Occipital lobe (tissue), 2 donors: ENCODE data around the gene DENND5B. TPM values are rescaled to one million over a fixed set of nuclear protein-coding genes. Genes with fewer than 3 reads are reported as not detected.
"Not testable (repeated sequence)": the region's sequence is repeated elsewhere in the genome, so short reads cannot be mapped to it uniquely, and the experiment has no call there.

Source experiments
- DNase-seq: peaks from one replicate; lab custom pipeline; 2025; lab: John Stamatoyannopoulos, UW
- total RNA-seq: library from RNA; depleted of rRNA; stranded (reverse); fragments of >200 nt; gene quantifications from one replicate; pipeline ENCODE4 v1.2.3, GENCODE V29; 2014

The DENND5B gene
- total RNA-seq = 57.1 TPM

DNA sequence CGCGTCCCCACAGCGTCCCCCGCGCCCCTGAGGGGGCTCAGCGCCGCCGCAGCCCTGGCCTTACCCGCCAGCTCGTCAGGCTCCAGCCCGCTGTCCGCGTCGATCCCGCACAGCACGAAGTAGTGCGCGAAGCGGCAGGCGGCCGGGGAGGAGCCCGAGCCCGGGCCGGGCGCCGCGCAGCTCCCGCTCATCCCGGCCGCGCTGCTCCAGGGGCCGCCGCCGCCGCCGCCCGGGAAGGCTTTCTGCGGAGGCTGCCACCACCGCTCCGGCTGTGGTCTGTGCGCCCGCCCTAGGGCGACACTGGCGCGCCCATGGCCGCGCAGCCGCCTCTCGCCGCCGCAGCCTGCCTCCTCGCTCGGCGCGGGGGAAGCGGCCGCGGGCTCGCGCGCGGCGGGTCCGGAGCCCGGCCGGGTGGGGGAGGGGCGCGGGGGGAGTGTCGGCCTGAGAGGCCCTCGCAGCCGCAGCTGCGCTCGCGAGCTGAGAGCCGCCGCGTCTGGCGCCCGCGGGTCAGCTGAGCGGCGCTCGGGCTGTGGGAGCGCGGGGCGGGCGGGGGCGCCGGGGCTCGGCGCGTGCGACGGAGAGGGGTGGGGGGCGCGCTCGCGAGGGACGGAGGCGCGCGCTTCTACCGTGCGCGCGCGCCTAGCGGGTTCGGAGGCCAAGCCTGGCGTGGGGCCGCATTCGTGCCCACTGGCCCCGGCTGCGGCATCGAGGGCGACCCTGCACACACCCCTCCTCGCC, at the start of gene DENND5B:
DENND5B (minus strand) TSS at position 495 of the 738 bp plus-strand sequence; CDS start at position 191, 304 bp downstream.
- DNase-seq = peak; percentile 73

DNA sequence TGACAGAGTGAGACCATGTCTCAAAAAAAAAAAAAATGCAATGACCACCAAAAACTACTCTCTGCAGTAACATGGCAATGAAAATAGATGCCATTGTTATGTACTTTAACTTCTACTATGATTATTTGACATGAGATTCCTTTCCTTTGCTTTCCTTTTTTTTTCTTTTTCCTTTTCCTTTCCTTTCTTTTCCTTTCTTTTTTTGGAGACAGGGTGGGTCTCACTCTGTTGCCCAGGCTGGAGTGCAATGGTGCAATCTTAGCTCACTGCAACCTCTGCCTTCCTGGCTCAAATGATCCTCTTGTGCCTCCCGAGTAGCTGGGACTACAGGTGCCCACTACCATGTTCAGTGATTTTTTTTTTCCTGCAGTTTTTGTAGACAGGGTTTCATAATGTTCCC, 43.7 kb upstream of the DENND5B start:
- DNase-seq = no peak

DNA sequence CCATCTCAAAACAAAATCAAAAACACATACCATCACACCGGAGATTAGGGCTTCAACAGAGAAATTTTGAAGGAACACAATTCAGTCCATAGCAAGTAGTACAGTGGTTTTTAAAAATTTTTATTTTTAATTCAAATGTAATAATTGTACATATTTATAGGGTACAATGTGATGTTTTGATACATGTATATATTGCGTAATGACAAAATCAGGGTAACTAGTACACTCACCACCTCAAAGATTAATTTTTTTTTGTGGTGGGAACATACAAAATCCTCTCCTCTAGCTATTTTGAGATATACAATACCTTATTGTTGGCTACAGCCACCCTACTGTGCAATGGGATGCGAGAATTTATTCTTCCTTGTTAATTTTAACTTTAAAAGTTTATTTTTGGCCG, 42.5 kb upstream of the DENND5B start:
- no peak for DNase-seq

DNA sequence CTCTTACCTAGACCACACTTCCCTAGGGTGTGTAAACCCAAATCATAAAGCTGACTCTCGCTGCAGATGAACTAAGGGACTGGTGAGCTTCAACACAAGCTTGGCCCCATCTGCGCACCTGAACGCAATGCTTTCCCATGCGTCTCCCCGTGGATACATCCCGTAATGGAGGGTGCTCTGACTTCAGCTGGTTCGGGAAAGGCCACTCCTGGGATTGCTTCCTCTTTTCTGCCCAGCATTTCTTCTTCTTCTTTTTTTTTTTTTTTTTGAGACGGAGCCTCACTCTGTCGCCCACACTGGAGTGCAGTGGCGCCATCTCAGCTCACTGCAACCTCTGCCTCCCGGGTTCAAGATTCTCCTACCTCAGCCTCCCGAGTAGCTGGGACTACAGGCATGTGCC, 40.9 kb upstream of the DENND5B start:
- no peak for DNase-seq

DNA sequence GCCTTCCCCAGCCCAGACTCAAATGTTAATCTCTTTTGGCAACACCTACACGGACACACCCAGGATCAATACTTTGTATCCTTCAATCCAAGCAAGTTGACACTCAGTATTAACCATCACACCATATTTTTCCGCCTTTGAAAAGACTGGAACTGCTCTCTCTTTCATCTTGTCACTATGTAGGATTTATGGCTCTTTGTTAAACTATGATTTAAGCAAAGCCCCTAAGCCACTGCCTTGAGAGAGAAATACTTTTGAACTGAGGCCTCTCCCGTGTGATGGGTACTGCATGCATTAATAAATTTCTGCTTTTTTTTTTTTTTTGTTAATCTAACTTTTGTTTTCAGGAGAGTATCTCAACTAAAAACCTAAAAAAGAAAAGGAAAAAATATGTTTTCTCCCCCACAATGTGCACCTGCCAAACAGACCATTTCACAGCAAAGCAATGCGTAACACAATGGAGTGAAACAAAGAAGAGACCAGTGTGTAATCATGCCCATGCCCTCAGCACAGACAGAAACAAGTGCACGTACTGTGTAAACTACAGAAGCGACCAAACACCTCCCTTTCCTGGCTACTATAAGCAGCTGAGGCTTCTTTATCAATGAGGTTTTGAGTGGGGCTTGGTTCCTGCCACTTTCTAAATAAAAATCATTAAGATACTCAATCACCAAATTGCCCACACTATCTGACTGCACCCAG, 40.2 kb upstream of the DENND5B start:
- no peak for DNase-seq

DNA sequence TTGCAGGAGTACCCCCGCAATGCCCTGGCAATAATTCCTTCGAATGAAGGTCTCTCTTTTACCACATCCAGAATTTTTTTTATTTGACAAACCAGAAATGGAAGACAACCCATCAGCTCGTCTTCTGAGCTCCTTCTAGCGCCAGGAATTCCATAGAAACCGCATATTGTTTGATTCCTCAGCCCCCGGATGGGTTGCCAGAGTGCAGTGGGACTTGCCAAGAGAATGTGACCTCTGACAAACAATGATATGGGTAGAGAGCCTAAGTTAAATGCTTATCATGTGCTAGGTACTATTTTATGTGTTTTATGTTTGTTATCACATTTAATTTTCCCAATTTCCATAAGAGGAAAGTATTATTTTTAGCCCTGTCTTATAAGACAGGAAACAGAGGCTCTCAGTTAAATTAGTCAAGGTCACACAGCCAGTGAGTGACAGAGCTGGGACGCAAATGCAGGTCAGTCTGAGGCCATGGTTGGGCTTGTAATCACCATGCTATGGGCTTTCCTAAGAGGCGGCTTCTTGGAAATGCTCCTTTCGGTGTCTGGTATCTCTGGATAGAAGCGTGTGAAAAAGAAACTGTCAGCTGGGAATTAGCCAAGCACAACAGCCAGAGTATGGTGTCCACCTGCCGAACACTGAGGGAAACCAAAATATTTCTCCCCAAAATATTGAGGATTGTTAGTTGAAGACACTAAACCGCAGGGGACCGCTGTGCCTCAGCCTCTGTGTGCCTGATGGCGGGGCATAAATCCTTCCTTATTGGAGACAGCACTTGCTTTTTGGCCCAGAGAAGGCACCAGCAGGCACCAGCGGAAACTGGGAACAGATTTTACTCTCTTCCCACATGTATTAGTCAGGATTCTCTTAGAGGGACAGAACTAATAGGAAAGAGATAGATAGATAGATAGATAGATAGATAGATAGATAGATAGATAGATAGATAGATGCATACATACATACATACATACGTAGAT, 39.1 kb upstream of the DENND5B start:
- no peak for DNase-seq

DNA sequence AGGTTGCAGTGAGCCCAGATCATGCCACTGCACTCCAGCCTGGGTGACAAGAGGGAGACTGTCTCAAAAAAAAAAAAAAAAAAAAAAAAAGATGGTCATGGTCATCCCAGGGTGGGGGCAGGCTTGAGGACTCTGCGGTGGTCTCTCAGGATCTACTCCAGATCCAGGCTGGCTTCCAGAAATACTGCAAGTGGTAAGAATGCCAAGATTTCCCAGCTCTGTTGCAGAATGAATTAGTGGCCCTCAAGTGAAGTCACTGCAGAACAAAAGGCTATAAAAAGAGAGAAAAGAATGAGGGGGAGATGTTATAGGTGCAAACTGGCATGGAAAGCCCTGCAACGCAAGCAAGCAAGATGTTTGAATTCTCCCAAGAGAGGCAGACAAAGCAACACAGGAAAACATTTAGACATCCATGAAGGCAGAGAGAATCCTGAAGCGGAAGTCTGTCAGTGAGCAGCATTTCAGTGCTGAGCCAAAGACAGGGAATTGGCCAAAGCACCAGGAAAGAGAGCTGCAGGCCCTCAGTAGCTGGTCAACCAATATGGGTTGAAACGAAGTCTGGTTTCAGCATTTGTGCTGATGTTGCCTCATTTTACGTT, 36.6 kb upstream of the DENND5B start:
- DNase-seq = no peak

DNA sequence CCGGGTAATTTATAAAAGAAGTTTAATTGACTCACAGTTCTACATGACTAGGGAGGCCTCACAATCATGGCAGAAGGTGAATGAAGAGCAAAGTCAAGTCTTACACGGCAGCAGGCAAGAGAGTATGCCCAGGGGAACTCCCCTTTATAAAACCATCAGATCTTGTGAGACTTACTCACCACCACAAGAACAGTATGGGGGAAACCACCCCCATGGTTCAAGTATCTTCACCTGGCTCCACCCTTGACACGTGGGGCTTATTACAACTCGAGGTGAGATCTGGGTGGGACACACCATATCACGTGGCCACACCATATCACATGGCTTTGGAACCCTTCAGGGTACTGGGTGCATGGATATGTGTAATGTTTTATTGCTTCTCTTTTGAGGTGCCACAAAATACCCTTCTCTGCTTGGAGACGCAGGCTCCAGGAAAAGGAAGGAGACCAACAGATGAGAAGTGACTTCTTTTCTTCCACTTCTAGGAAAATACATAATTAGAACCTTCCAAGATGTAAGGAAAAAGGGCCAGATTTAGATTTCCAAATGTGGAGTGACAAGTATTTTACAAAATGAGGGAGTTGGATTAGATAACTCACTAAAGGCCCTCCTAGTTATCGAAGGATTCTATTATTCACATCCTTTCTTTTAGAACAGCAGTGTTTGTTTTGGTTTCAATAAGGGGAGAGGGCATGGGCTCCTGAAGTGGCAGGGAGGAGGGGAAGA, 35.5 kb upstream of the DENND5B start:
- no peak for DNase-seq

DNA sequence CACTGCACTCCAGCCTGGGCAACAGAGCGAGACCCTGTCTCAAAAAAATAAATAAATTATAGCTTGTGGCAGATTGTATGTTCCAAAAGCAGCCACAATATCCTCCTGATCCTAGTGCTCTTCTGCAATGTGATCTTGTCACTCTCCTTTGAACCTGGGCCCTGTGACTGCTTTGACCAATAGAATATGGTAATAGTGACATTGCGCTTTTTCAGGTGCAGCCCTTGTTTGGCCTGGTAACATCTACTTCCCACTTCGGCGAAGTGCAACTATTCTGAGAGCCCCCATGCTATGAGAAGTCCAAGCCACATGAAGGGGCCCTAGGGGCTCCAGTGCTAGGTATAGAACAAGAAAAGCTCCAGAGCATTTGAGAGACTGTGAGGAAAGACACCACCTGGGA, 31.1 kb upstream of the DENND5B start:
- DNase-seq = no peak

DNA sequence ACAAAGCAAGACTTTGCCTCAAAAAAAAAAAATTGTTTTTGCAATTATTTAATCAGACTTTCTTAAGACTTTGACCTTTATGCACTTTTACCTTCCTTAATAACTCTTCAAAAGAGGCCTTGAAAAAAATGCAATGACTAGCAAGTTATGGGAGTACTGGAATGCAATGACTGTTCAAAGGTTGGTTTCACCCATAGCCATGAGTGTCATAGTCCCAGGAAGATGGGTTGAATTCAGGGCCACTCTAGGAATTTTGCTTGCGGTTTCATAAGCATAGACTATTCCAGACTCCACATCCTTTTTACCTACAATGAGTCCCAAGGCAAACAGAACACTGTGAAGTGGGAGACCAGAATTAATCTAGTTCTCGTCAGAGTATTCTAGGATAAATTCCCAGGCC, 29.4 kb upstream of the DENND5B start:
- no peak for DNase-seq

DNA sequence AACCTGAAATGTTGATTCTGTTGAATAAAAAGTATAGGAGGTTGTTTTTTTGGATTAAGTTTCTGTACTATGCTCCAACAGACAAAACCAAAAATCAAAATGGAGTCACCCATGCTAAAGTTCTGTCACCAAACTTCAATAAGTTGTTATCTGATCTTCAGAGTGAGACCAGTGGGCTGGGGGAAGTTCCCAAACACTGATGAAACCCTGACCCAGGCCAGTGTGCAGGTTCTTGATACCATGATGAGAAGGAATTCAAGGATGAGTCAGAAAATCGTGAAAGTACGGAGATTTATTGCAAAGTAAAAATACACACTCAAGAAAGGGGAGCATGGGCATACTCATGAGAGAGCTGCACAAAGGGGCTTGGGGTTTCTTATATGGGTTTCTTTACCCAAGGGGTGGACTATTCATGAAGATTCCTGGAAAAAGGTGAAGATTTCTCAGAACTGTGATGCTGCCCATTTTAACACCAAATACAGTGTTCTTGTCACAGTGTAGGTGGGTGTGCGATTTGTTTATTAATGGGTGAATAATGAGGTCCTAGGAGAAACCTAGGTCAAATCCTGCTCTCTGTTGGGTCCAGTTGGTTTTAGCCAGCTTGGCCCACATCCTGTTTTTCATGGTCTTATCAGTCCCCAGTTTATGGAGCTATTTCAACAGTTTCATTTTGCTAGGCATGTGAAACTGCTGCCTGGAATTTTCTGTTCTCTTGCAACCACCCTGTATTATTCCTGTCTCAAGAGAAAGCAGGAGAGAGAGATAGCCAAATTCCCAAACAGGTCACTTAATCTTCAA, 27.5 kb upstream of the DENND5B start:
- no peak for DNase-seq

DNA sequence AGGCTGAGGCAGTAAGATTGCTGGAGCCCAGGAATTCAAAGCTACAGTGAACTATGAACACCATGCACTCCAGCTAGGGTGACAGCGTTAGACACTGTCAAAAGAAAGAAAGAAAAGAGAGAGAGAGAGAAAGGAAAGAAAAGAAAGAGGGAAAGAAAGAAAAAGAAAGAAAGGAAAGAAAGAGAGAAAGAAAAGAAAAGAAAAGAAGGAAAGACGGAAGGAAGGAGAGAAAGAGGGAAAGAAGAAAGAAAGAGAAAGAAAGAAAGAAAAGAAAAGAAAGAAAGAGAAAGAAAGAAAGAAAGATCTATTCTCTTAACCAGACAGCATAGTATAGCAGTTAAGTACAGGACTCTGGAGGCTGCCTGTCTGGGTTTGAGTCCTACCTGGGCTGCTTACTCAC, 21.9 kb upstream of the DENND5B start:
- DNase-seq = no peak

DNA sequence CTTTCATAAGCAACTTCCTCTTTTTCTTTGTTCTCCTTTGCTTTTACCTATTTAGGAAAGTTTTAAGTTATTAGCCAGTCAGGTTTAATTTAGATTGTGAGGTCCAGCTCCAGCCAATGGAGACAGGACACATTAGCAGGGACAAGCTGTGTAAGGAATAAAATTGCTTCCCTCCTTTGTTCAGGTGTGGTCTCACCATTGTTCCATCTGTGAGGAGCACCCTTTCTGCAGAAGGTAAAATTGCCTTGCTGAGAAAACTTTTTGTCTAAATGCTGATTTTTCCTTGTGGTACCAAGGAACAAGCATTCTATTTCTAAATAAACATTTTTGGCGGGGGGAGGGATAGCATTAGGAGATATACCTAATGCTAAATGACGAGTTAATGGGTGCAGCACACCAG, 17.4 kb upstream of the DENND5B start:
- not testable (repeated sequence) for DNase-seq

DNA sequence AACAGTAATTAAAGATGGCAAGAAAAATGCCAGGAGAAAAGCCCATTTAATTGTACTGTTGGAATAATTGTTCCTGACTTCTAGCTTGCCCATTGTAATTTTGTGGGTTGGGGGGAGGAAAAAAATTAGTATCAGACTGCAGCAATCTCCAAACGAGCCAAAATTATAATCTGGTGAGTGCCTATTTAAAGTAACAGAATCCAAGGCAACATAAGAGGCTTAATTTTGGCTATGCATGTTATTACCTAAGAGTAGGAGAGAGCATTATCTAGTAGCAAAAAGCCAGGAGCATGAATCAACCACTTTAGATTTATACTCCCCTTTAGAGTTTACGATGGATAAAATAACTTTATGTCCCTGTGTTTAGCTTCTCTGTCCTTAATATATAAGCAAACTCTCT, 14.6 kb upstream of the DENND5B start:
- DNase-seq = no peak

DNA sequence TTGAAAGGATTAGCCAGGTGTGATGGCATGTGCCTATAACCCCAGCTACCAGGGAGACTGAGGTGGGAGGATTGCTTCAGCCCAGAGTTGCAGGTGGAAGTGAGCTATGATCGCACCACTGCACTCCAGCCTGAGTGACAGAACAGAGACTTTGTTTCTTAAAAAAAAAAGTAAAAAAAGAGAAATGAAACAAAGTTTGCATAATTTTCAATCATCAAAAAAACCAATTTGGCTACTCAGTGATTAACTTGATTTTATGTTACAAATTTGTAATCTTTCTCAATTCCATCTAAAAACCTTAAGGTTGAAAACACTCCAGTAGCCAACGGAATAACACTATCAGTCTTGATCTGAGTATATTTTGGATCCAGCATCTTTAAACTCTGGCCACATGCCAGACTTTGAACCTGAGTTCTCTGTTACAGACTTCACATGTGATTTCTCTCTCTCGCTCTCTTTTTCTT, 12.6 kb upstream of the DENND5B start:
- DNase-seq = no peak

DNA sequence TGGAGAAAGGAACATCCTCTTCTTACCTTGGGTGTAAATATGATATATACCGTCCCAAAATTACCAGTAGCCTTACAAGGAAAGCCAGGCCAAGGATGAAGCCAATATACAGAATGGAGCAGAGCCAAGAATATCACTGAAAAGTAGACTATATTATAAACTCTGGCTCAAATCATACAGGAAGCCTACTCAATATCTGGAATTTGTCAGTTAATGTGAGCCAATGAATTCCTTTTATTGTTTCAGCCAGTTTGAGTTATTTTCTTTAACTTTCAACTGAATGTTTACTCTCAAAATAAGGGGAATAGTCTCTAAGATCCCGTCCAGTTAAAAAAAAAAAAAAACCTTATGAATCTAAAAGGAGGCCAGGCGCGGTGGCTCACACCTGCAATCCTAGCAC, 9.8 kb upstream of the DENND5B start:
- DNase-seq = no peak

DNA sequence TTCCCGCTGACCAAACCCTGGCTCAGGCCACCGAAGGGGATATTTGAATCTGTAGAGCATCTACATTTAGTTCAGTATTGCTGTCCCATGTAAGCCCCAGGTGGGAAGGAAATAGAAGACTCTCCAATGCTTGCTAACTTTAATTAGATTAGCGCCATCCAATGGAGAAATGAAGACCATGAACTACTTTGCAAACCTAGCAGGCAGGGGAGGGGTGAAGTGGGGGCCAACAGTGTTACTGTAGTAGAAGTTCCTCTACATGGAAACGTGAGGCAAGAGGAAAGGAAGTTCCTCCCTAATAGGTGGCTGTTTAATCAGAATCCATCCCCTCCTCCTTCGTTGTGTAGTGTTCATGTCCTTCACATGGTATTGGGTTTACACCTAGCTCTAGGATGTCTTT, 9.3 kb upstream of the DENND5B start:
- no peak for DNase-seq

DNA sequence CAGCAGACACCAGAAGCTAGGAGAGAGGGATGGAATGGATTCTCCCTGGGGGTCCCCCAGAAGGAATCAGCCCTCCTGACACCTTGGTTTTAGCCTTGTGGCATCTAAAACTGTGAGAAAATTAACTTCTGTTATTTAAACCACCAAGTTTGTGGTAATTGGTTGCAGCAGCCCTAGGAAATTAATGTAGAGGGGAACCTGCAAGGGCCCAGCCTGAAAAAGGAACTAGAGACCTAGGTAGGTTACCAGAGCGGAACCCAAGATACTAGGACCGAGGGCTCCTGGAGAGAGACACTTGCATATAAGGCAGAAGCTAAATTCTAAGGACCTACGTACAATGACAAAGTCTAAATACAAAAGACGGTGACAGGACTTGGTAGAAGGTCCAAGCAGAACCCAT, 8.1 kb upstream of the DENND5B start:
- DNase-seq = no peak

DNA sequence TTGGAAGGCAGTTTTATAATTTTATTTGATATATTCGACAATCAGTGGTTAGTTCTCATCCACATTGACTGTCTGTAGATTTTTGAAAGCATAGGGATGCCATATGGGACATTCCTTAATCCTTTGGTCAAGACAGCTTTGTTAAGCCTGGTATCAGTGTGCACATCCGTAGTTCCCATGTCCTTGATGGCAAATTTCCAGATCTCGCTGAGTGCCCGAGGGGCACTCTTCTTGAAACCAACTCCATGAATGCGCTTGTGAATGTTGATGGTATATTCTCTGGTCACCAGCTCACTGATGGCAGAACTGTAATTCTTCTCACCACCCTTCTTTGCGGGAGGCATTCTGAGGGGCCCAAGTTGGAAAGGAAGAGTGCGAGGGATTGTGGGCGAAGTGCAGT, 6.1 kb upstream of the DENND5B start:
- DNase-seq = no peak

DNA sequence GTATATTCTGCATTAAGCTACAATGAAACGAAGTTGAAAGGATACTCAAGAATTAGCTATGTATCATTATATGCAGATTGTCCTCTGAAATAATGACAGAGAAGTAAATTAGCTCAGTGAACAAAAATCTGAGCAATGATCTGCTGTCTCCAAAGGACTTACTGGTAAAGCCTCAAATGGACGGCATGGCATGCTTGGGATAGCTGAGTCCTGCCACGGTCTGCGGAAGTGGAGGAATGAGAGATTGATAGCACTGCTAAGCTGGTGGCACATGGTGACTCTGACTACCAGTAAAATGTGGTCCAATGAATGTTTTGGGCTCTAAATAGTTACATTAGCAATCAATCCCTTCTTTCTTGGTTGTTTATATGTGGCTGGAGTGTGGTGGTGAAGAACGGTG, 3.7 kb upstream of the DENND5B start:
- DNase-seq = no peak
